ENCODE data around the gene TWIST1.

The TWIST1 gene

DNA sequence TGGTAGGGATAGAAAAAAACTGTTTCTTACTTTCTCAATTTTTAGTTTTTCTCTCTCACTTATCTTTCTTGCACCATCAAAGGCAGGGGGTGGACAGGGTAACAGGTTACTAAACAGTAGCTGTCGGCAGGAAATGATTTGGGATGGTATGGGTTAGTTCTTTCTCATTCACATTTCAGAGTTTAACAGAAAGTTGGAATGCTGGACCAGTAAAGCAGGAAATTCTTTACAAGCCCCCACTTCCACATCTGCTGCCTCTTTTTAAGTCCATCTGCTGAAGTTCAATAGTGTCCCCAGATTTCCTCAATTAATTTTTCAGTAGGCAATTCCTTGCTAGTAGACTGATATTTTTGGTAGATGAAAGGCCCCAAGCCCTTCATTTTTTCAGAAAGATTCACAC is 23.3 kb downstream of the TWIST1 start:
- DNase-seq = no peak

DNA sequence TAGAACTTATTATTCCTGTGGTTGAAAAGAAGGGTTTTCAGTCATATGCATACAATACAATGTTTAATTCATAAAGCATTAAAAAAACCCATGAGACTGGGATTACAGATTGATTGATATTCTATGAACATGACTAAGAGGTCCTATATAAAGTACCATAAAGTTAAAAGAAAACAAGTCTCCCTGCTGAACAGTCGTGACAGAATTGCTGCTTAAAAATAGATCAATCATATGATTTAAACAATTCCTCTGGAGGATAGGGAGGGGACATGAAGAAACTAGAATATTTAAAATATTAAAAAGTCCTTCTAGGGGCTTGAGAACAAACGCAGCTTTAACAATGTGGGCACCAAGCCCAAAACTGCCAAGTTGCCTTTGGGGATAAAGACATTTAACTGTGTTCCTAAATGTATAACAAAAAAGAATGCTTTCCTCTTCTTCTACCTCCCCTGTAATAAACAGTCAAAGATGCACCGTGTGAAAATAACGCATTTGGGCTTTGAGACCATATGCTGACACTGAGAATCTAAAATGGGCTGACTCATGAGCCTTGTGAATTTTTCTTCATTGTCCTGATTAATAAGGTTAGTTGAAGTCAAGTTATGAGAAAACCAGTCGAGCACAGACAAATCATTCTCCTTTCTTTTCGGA is 25.8 kb downstream of the TWIST1 start:
- no peak for DNase-seq

DNA sequence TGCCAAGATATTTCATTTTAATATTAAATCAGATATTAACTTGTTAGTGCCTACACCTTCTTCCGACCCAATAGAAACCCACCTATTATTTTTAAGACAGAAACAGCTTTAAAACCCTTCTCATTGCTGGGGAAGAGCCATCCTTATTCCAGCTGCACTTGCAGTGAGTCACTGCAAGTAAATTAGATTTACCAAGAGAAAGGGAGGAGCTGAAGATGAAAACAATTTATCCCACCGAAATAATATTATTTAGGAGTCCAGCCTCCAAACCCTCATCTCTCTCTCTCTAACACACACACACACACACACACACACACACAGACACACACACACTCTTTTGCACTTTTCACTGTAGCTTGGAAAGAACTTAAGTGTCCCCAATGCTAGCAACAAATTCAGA is 26.9 kb downstream of the TWIST1 start:
- no peak for DNase-seq

DNA sequence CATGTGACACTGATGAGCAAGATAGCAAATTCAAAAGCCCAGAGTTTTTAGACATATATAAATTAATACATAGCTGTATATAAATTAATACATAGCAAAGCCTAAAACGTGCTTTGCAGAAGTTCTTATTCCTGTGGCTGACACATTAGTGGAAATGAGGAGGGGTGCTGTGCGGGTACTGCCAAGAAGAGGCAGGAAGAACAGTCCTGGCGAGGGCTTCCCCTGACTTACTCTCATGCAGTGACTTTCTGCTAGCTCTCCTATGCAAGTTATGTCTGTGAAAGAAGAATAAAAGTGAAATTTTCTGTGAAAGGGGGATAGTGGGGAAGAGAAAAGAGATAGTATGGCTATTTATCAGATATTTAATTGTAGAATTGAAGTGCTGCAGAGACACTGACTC is 27.6 kb downstream of the TWIST1 start:
- DNase-seq = no peak

DNA sequence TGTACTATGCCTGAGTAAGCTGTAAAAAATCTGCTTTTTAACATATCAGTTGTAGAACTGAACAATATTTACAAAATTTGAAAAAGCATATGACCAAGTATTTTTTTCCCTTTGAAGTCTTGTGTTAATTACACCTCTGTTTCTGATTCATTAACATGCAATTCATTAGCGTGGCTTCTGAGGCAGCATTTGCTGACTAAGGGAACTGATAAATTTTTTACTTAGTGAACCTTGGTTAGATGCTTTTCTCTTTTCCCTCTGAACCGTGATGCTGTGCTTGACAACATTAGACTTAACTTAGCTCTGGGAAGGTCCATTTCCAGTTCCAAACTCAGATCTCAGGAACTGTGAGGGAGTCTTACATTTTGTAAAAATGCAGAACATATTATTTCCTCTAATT is 28.1 kb downstream of the TWIST1 start:
- no peak for DNase-seq

DNA sequence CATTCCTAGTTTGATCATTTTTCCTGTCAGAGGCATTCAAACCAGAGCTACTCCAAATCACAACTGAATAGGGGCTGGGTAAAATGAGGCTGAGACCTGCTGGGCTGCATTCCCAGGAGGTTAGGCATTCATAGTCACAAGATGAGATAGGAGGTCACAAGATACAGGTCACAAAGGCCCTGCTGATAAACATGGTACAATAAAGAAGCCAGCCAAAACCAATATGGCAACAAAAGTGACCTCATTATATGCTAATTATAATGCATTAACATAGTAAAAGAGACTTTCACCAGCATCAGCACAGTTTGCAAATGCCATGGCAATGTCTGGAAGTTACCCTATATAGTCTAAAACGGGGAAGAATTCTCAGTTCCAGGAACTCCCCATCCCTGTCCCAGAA is 37.3 kb downstream of the TWIST1 start:
- no peak for DNase-seq

DNA sequence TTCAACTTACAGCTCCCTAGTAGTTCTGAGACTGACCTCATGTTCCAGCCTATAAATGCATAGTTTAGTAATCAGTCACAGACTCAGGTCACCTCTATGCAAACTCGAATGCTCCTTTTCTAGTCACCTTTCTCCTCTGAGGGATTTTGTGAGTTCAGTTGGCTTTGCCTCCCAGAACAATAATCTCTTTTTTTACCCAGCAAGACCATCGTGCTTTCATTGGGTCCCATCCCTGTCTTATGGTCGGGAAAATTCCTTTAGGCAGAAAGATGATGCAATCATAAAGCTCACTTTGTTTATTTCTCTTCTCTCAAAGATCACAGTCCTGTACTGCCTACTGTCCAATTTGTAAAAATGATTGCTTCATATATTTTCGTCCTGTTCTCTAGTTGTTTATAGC is 38.4 kb downstream of the TWIST1 start:
- no peak for DNase-seq

DNA sequence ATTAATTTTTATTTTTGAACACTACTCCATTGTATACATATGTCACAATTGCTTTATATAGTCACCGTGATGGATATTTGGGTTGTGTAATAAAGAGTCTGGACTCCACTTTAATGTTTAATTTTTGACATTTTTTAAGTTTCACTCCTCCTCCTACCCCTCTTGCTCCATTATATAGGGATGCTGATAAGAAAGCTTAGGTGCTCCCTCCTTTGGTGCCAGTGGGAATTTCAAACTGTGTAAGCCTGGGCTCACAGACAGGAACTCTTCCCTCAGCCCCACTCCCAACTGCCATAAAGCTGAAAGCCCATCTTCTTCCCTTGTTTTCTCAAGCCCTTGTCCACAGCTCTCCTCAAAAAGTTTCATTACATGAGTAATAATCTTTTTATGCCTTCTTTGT is 47.6 kb downstream of the TWIST1 start:
- no peak for DNase-seq

DNA sequence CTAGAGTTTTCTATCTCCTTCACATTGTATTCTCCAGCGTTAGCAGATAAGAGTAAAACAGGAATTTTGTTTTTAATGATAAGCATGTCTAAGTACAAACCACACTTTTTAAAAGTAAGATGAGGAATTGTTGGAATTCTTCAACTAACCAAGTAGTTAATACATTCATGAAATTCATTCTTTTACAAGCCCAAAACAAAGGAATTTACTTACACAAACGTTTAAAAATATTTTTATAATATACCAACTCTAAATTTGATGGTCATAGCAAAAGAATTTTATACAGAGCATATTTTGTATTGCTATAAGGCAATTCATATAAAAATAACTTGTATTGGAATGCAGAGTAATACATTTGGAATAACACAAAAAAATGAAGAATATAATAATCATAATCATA is 51.3 kb downstream of the TWIST1 start:
- DNase-seq = no peak
